Loucy (cell line): Measurements from ENCODE around the gene ZSCAN2.

Source experiments
- H2AFZ ChIP-seq: fragments of 200-600 bp; sonication (generic); 2 replicates; pipeline ENCODE4 v1.6.0; 2016; ENCODE audit warnings: antibody characterized with exemption, mild to moderate bottlenecking, low read length, moderate library complexity
- H3F3A ChIP-seq: fragments of 200-600 bp; 2 replicates; pipeline ENCODE4 v1.6.0; 2016; ENCODE audit warnings: antibody characterized with exemption, low read depth, mild to moderate bottlenecking
- H3K27me3 ChIP-seq: fragments of 200-600 bp; sonication (generic); 2 replicates; pipeline ENCODE4 v1.6.1; 2014; ENCODE audit warnings: low read length, mild to moderate bottlenecking; ENCODE audit not compliant: insufficient read depth, poor library complexity, severe bottlenecking
- H3K36me3 ChIP-seq: fragments of 200-600 bp; sonication (generic); 2 replicates; pipeline ENCODE4 v1.6.1; 2016; ENCODE audit warnings: low read length; ENCODE audit not compliant: insufficient read depth
- H3K4me1 ChIP-seq: fragments of 200-600 bp; sonication (generic); 2 replicates; pipeline ENCODE4 v1.5.1; 2014; ENCODE audit warnings: low read length, mild to moderate bottlenecking; ENCODE audit not compliant: insufficient read depth, poor library complexity, severe bottlenecking
- H3K4me2 ChIP-seq: fragments of 200-600 bp; sonication (generic); 2 replicates; pipeline ENCODE4 v1.6.0; 2014; ENCODE audit warnings: antibody characterized with exemption, low read length, low read depth, mild to moderate bottlenecking; ENCODE audit not compliant: poor library complexity, severe bottlenecking
- H3K4me3 ChIP-seq: fragments of 200-600 bp; sonication (generic); 2 replicates; pipeline ENCODE4 v1.5.1; 2014; ENCODE audit warnings: low read length, mild to moderate bottlenecking, mixed read lengths; ENCODE audit not compliant: poor library complexity, severe bottlenecking
- H3K79me2 ChIP-seq: fragments of 200-600 bp; sonication (generic); 2 replicates; pipeline ENCODE4 v1.6.1; 2014; ENCODE audit warnings: low read length; ENCODE audit not compliant: insufficient read depth
- H3K9ac ChIP-seq: fragments of 200-600 bp; sonication (generic); 2 replicates; pipeline ENCODE4 v1.6.0; 2014; ENCODE audit warnings: mild to moderate bottlenecking, low read depth, low read length, moderate library complexity; ENCODE audit not compliant: poor library complexity, severe bottlenecking
- H3K9me2 ChIP-seq: fragments of 200-600 bp; sonication (generic); replicated peaks from 2 replicates; pipeline ENCODE4 v1.6.1; 2016; ENCODE audit warnings: low read depth, low read length, mixed read lengths
- H3K9me3 ChIP-seq: fragments of 200-600 bp; sonication (generic); 2 replicates; pipeline ENCODE4 v1.6.1; 2014; ENCODE audit warnings: mild to moderate bottlenecking, antibody characterized with exemption, low read length, low read depth; ENCODE audit not compliant: insufficient read depth
- H4K20me1 ChIP-seq: fragments of 200-600 bp; sonication (generic); 2 replicates; pipeline ENCODE4 v1.6.0; 2014; ENCODE audit warnings: antibody characterized with exemption, low read length, mild to moderate bottlenecking; ENCODE audit not compliant: insufficient read depth, poor library complexity, severe bottlenecking
- EZH2phosphoT487 ChIP-seq: fragments of 200-600 bp; IDR thresholded peaks from 2 replicates; pipeline ENCODE4 v1.6.1; 2018; ENCODE audit warnings: antibody characterized with exemption, mild to moderate bottlenecking, moderate library complexity, borderline replicate concordance
- TF ChIP-seq, protein P1 (sequence below): fragments of 200-600 bp; sonication (generic); conservative IDR thresholded peaks from 2 replicates; pipeline ENCODE4 v1.5.1; 2014; ENCODE audit warnings: mild to moderate bottlenecking, antibody characterized with exemption, low read length

ZSCAN2 gene

DNA sequence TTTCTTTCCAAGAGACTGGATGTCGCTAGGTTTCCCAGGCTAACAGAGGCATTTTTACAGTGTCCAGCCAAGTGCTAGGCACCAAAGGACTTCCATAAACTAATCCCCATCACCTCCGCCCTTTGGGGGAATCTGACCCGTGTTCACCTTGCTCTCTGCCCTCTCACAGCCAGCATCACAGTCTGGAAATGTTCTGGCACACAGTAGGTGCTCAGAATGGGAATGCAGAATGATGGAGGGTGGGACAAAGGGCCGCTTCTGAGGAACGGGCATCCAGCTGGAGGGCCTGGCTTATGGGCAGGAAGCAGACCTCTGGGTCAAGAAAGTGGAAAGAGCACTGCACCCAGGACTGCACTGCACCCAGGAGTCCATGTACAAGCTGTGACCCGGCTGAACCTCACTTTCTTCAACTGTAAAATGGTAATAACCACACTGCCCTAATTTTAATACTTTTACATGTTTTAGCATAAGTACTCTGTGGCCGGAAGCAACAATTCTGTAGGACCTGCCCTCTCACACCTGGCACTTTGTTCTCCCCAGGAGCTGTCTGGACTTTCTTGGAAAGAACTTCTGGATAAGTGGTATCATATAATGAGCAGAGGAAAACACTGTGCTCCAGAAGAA lies 58.1 kb downstream of the ZSCAN2 start:
- Histone ChIP-seq H3K36me3 (no peaks in the 10 kb centered on the region), H3K79me2 (peaks cover under 1% of the 10 kb centered on the region; the same call in 1 of the 2 replicates), H3K9me2 (no peaks in the 10 kb centered on the region), H3K9me3 (no peaks in the 10 kb centered on the region), H3K4me1 (peaks cover 12% of the 10 kb centered on the region), H3F3A (no peaks in the 10 kb centered on the region), H3K4me2 (peak overlapping the region; percentile 70), H3K27me3 (no peaks in the 10 kb centered on the region), H3K9ac (peak overlapping the region; percentile 63), H2AFZ (peak overlapping the region; percentile 74), H3K4me3 (peak overlapping the region; percentile 65), H4K20me1 (no peaks in the 10 kb centered on the region)
- TF ChIP-seq, protein P1, sequence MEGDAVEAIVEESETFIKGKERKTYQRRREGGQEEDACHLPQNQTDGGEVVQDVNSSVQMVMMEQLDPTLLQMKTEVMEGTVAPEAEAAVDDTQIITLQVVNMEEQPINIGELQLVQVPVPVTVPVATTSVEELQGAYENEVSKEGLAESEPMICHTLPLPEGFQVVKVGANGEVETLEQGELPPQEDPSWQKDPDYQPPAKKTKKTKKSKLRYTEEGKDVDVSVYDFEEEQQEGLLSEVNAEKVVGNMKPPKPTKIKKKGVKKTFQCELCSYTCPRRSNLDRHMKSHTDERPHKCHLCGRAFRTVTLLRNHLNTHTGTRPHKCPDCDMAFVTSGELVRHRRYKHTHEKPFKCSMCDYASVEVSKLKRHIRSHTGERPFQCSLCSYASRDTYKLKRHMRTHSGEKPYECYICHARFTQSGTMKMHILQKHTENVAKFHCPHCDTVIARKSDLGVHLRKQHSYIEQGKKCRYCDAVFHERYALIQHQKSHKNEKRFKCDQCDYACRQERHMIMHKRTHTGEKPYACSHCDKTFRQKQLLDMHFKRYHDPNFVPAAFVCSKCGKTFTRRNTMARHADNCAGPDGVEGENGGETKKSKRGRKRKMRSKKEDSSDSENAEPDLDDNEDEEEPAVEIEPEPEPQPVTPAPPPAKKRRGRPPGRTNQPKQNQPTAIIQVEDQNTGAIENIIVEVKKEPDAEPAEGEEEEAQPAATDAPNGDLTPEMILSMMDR = no peak
- no peak for TF ChIP-seq EZH2phosphoT487

DNA sequence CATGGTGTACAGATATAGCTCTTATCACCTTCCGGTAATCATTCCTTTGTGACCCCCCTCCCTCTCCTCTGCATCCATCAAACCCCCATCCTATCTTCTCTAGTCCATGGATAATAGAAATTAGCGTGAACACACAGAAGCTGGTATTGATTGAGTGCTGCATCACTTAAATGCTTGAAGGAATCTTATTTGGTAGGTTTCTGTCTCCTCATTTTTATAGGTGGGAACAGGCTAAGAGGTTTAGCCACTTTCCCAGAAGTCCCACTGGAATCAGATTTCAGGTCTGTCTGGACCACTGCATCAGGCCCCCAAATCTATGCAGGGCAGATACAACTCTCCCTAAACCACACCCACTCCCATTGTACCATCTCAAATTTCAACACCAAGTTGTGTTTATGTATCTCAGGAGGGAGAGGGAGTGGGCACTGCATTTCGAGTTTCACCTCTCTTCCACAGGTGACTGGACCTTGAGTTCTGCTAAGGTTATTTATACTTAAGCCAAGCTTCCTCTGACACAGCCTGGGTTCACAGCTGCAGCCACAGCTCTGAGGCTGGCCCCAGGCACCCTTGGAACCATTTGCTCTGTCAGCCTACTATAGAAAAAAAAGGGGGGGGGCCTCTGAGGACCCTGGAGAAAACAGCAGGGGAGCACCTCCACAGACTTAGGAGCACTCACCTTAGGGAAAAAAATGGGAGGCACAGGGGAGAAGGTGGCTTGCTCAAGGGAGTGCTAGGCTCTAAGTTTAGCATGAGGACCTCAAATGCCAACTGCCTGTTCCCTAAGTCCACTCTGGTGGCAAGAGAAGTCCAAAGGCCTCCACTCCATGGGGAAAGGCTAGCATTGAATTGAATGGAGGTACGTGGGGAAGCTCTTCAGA lies 59.3 kb downstream of the ZSCAN2 start:
- no peak overlapping the region for H3K4me3 ChIP-seq
- no peaks in the 10 kb centered on the region for H3F3A ChIP-seq
- H3K27me3 ChIP-seq = no peaks in the 10 kb centered on the region
- no peak overlapping the region for H3K4me2 ChIP-seq
- H2AFZ ChIP-seq = no peak overlapping the region
- H3K9ac ChIP-seq = no peak overlapping the region
- no peaks in the 10 kb centered on the region for H3K9me2 ChIP-seq
- H3K9me3 ChIP-seq = no peaks in the 10 kb centered on the region
- peaks cover 6% of the 10 kb centered on the region for H3K4me1 ChIP-seq
- no peaks in the 10 kb centered on the region for H4K20me1 ChIP-seq
- H3K79me2 ChIP-seq = no peaks in the 10 kb centered on the region
- no peaks in the 10 kb centered on the region for H3K36me3 ChIP-seq
- no peak for TF ChIP-seq EZH2phosphoT487
- TF ChIP-seq, protein P1 = no peak

DNA sequence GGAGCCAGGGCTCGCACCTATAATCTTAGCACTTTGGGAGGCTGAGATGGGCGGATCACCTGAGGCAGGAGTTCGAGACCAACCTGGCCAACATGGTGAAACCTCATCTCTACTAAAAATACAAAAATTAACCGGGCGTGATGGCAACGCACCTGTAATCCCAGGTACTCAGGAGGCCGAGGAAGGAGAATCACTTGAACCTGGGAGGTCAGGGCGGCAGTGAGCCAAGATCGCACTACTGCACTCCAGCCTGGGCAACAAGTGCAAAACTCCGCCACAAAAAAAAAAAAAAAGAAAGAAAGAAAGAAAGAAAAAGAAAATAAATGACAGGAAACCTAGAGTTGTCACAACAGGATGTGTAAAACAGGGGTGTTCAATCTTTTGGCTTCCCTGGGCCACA lies 60.2 kb downstream of the ZSCAN2 start:
- no peak overlapping the region for H3K4me2 ChIP-seq
- TF ChIP-seq, protein P1 = no peak
- no peak for TF ChIP-seq EZH2phosphoT487

More for the DNA sequence above, 60.2 kb downstream of the ZSCAN2 start:
- no peaks in the 10 kb centered on the region for H3K27me3 ChIP-seq
- H3K36me3 ChIP-seq = peaks cover 7% of the 10 kb centered on the region; the same call in 1 of the 2 replicates
- peaks cover 6% of the 10 kb centered on the region for H3K4me1 ChIP-seq
- no peak overlapping the region for H3K4me3 ChIP-seq
- H3K79me2 ChIP-seq = no peaks in the 10 kb centered on the region
- no peaks in the 10 kb centered on the region for H3K9me2 ChIP-seq
- no peak overlapping the region for H2AFZ ChIP-seq
- H4K20me1 ChIP-seq = no peaks in the 10 kb centered on the region
- H3K9me3 ChIP-seq = no peaks in the 10 kb centered on the region
- H3K9ac ChIP-seq = no peak overlapping the region
- H3F3A ChIP-seq = no peaks in the 10 kb centered on the region
